NCI-H2081 treated with DMSO at 0.1 percent for 48 hours (cell line): ENCODE measurements around the gene ANGPT4.
"Not testable (repeated sequence)": the region's sequence is repeated elsewhere in the genome, so short reads cannot be mapped to it uniquely, and the experiment has no call there.

Source experiments
- DNase-seq: peaks from one replicate; lab custom pipeline; 2025; lab: John Stamatoyannopoulos, UW

ANGPT4 gene

GRCh38 chr20:873875-874607 is 42.1 kb downstream of the ANGPT4 start:
- no peak for DNase-seq

GRCh38 chr20:872855-873520 is 43.1 kb downstream of the ANGPT4 start:
- DNase-seq: no peak

- no peak for DNase-seq
Observed at GRCh38 chr20:871948-872347, 44.2 kb downstream of the ANGPT4 start.

- no peak for DNase-seq
Observed at GRCh38 chr20:871436-871835, 44.7 kb downstream of the ANGPT4 start.

GRCh38 chr20:870758-871157 is 45.4 kb downstream of the ANGPT4 start:
- no peak for DNase-seq

GRCh38 chr20:869606-870005 is 46.5 kb downstream of the ANGPT4 start:
- DNase-seq: no peak

- DNase-seq: no peak
Observed at GRCh38 chr20:868279-868678, 47.9 kb downstream of the ANGPT4 start.

- DNase-seq: no peak
Observed at GRCh38 chr20:865440-865839, 50.7 kb downstream of the ANGPT4 start.

GRCh38 chr20:860891-861290 is 55.2 kb downstream of the ANGPT4 start:
- DNase-seq: no peak

- no peak for DNase-seq
Observed at GRCh38 chr20:859751-860231, 56.3 kb downstream of the ANGPT4 start.

- no peak for DNase-seq
Observed at GRCh38 chr20:858011-858410, 58.1 kb downstream of the ANGPT4 start.

GRCh38 chr20:856361-856775 is 59.8 kb downstream of the ANGPT4 start:
- DNase-seq: no peak

- no peak for DNase-seq
Observed at GRCh38 chr20:855466-856360, 60.4 kb downstream of the ANGPT4 start.

- DNase-seq: no peak
Observed at GRCh38 chr20:854601-855000, 61.5 kb downstream of the ANGPT4 start.

GRCh38 chr20:853406-853996 is 62.6 kb downstream of the ANGPT4 start:
- DNase-seq: no peak

- not testable (repeated sequence) for DNase-seq
Observed at GRCh38 chr20:848731-849130, 67.4 kb downstream of the ANGPT4 start.

- no peak for DNase-seq
Observed at GRCh38 chr20:848193-848592, 67.9 kb downstream of the ANGPT4 start.

- no peak for DNase-seq
Observed at GRCh38 chr20:846894-847278, 69.2 kb downstream of the ANGPT4 start.

GRCh38 chr20:845941-846893 is 69.9 kb downstream of the ANGPT4 start:
- no peak for DNase-seq

GRCh38 chr20:845226-845868 is 70.8 kb downstream of the ANGPT4 start:
- DNase-seq: no peak
